Calu3 (cell line): ENCODE results near the gene TTLL11. TPM values are rescaled to one million over a fixed set of nuclear protein-coding genes. Genes with fewer than 3 reads are reported as not detected.

ENCODE experiments used
- BruUV-seq: library from RNA; stranded (reverse); fragments of 400-500 nt; replicated peaks from 2 replicates; lab custom pipeline; 2021; lab: Mats Ljungman, UMichigan
- CTCF ChIA-PET: fragments of 300-600 bp; sonication (Branson Sonifier 250); formaldehyde crosslinking; loops from one replicate; lab custom pipeline; 2022; ENCODE audit warnings: antibody characterized with exemption; lab: Charles Lee
- DNase-seq: peaks from one replicate; pipeline ENCODE4 v3.0.0; 2022
- H3K27ac Mint-ChIP-seq: one replicate; pipeline ENCODE4 v1.8.0; 2022; ENCODE audit warnings: mixed read lengths; ENCODE audit not compliant: unreplicated experiment
- H3K27me3 Mint-ChIP-seq: one replicate; pipeline ENCODE4 v1.8.0; 2022; ENCODE audit warnings: mixed read lengths; ENCODE audit not compliant: unreplicated experiment
- H3K36me3 Mint-ChIP-seq: one replicate; pipeline ENCODE4 v1.8.0; 2022; ENCODE audit warnings: mild to moderate bottlenecking, moderate library complexity, mixed read lengths; ENCODE audit not compliant: insufficient read depth, unreplicated experiment
- H3K4me1 Mint-ChIP-seq: one replicate; pipeline ENCODE4 v1.8.0; 2022; ENCODE audit warnings: mild to moderate bottlenecking, low read depth, mixed read lengths; ENCODE audit not compliant: unreplicated experiment
- H3K4me3 Mint-ChIP-seq: one replicate; pipeline ENCODE4 v1.8.0; 2022; ENCODE audit warnings: mild to moderate bottlenecking, low read depth, moderate library complexity, mixed read lengths; ENCODE audit not compliant: unreplicated experiment
- H3K9me3 Mint-ChIP-seq: one replicate; pipeline ENCODE4 v1.8.0; 2022; ENCODE audit warnings: low read depth, mixed read lengths; ENCODE audit not compliant: unreplicated experiment
- CTCF ChIP-seq: fragments of 200-600 bp; IDR thresholded peaks from one replicate; pipeline ENCODE4 v1.8.0; 2022; ENCODE audit warnings: antibody characterized with exemption; ENCODE audit not compliant: unreplicated experiment
- intact Hi-C: fragments of 100-400 bp; cut with micrococcal nuclease; formaldehyde crosslinking; loops from one replicate; pipeline ENCODE4 v1.10.0; 2022; ENCODE audit not compliant: unreplicated experiment
- total RNA-seq: library from RNA; stranded (reverse); gene quantifications from 2 replicates; pipeline ENCODE4 v1.2.3, GENCODE V29; 2022

TTLL11 gene
- total RNA-seq, 1 experiment from 2014 or later, result 10.5 TPM

DNA sequence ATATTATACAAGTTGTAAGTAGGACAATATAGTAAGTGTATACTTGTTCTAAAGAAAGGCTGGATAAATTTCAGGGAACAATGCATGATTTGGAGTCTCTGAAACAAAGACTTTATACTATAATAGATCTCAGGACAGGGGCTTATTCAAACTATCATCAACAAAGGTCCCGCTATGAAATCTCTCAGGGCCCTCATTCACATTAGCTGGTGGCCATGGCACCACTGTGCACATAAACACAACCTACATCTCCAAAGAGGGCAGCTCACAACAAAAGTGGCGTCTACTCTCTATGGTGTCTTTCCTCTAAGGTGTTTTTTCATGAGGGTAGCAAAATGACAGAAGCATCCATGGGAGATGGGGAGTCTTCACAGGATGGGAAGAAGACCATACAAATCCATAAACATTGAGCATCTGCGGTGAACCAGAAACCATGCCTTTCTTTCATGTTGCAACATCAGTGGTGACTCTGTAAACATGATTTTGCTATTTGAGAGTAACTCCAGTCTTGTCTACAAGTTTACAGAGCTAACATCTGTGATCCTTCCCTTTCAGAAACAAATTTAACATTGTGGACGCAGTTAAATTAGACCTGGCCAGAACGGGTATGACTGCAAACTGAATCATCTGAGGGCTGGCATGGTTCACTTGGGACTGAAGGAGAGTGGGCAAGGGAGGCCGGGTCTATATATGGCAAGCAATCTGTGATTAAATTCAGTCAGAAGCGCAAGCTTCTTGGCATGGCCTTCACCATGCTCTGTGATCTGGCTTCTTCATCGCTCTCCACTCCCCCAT, 5.5 kb downstream of the TTLL11 start:
- no peak overlapping the region for H3K27ac Mint-ChIP-seq
- BruUV-seq, result no TSS peak
- no peak overlapping the region for H3K4me3 Mint-ChIP-seq
- intact Hi-C loops, result no loop called here
- peaks cover 13% of the 10 kb centered on the region for H3K4me1 Mint-ChIP-seq
- H3K36me3 Mint-ChIP-seq, result peaks cover 7% of the 10 kb centered on the region
- TF ChIP-seq CTCF, result no peak
- DNase-seq, result no peak
- CTCF ChIA-PET, result no interaction called here
- H3K9me3 Mint-ChIP-seq, result no peaks in the 10 kb centered on the region
- no peaks in the 10 kb centered on the region for H3K27me3 Mint-ChIP-seq

GRCh38 chr9:122086873-122087272, 6.2 kb downstream of the TTLL11 start:
- Mint-ChIP-seq H3K27ac (no peak overlapping the region), H3K9me3 (no peaks in the 10 kb centered on the region), H3K4me1 (peaks cover 7% of the 10 kb centered on the region), H3K27me3 (no peaks in the 10 kb centered on the region), H3K36me3 (no peaks in the 10 kb centered on the region), H3K4me3 (no peak overlapping the region)
- no peak for TF ChIP-seq CTCF
- no TSS peak for BruUV-seq
- no peak for DNase-seq
- CTCF ChIA-PET, result no interaction called here
- intact Hi-C loops, result no loop called here

DNA sequence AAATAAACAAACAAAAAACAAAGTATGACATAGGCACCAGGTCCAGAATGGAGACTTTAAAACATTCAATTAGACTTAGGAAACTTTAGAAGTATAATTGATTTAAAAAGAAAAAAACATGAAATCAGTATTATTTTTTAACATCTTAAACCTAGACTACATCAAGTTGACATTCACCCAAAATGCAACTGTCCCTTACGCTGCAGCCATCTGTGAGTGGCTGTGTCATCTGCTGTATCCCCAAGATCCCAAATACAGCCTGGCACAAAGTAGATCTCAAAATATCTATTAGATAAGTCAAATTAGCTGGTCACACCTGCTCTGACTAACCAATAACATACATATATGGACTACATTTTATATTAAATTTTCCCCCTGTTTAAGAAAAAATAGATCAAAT, 7.8 kb downstream of the TTLL11 start:
- DNase-seq, result no peak
- Mint-ChIP-seq H3K27ac (no peak overlapping the region), H3K4me3 (no peak overlapping the region), H3K9me3 (no peaks in the 10 kb centered on the region), H3K27me3 (no peaks in the 10 kb centered on the region), H3K4me1 (no peaks in the 10 kb centered on the region), H3K36me3 (no peaks in the 10 kb centered on the region)
- intact Hi-C loops, result no loop called here
- BruUV-seq, result no TSS peak
- CTCF ChIA-PET, result no interaction called here
- TF ChIP-seq CTCF, result no peak

DNA sequence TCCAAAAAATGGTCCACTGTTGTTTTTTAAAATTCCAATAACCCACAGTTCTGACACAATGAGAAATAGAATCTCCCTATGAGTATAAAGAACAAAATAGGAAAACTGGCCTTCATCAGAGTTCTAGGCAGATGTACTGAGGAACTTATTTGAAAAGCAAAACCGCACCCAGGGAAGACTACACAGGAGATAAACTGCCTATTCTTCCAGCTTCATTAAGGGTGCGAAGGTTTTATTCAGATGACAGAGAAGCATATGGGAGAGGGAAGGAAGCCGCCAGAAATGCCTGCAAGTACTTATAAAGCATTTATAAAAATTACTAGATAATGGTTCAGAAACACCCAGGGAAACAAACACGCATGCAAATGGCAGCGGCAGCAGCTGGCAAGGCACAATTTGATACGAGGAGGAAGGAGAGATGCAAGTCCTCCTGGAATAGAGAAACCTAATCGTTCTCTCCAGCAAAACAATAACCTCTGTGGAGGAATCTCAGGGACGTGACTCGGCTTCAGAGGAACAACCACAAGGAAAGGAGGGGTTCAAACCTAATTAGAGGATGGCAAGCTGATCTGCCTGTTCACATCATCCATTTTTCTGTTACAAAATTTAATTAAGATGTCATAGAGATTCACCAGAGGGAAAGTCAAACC, 9.0 kb downstream of the TTLL11 start:
- H3K9me3 Mint-ChIP-seq, result no peaks in the 10 kb centered on the region
- no peak for TF ChIP-seq CTCF
- H3K27ac Mint-ChIP-seq, result no peak overlapping the region
- no peak overlapping the region for H3K4me3 Mint-ChIP-seq
- no peaks in the 10 kb centered on the region for H3K27me3 Mint-ChIP-seq
- no peaks in the 10 kb centered on the region for H3K4me1 Mint-ChIP-seq
- H3K36me3 Mint-ChIP-seq, result no peaks in the 10 kb centered on the region
- no peak for DNase-seq
- intact Hi-C loops, result no loop called here
- BruUV-seq, result no TSS peak
- CTCF ChIA-PET, result no interaction called here
